Panc1 (cell line): Measurements from ENCODE around the gene HSD3B2. TPM values are rescaled to one million over a fixed set of nuclear protein-coding genes. Genes with fewer than 3 reads are reported as not detected.

Experiments
- ATAC-seq: fragments of 200-7000 bp; cut with Tn5 transposase; 2 replicates; pipeline ENCODE4 v1.9.1; 2020; ENCODE audit warnings: mild to moderate bottlenecking, moderate library complexity
- BruUV-seq: library from RNA; stranded (reverse); fragments of 400-500 nt; replicated peaks from 2 replicates; lab custom pipeline; 2021; lab: Mats Ljungman, UMichigan
- CTCF ChIA-PET: fragments of 300-600 bp; sonication (Branson Sonifier 250); formaldehyde crosslinking; loops from one replicate; lab custom pipeline; 2022; ENCODE audit warnings: antibody characterized with exemption; lab: Charles Lee
- POLR2A ChIA-PET: fragments of 300-600 bp; sonication (Branson Sonifier 250); formaldehyde crosslinking; loops from one replicate; lab custom pipeline; 2022; ENCODE audit warnings: antibody characterized with exemption; lab: Charles Lee
- DNase-seq: peaks from one replicate; pipeline ENCODE4 v3.0.0-alpha.2; 2010; ENCODE audit warnings: low read depth, low spot score
- H3K27ac ChIP-seq: 2 replicates; pipeline ENCODE4 v1.5.1; 2011; ENCODE audit warnings: mild to moderate bottlenecking, low read length, inconsistent platforms
- H3K27me3 ChIP-seq: fragments of 200-500 bp; sonication (Bioruptor generic); 2 replicates; pipeline ENCODE4 v1.6.0; 2014; ENCODE audit warnings: low read length, inconsistent platforms; ENCODE audit not compliant: control insufficient read depth, insufficient read depth
- H3K36me3 ChIP-seq: fragments of 200-500 bp; sonication (Bioruptor generic); 2 replicates; pipeline ENCODE4 v1.5.1; 2014; ENCODE audit warnings: inconsistent platforms, mild to moderate bottlenecking, low read length, moderate library complexity; ENCODE audit not compliant: control insufficient read depth, insufficient read depth
- H3K4me1 ChIP-seq: 2 replicates; pipeline ENCODE4 v1.5.1; 2011; ENCODE audit warnings: inconsistent platforms, mild to moderate bottlenecking, low read length, moderate library complexity; ENCODE audit not compliant: control insufficient read depth, insufficient read depth
- H3K4me3 ChIP-seq, 2 experiments: 2 replicates each; pipeline ENCODE4 v1.5.1; 2011 to 2012; ENCODE audit warnings: low read depth in 2 of 2, low read length in 2 of 2, mild to moderate bottlenecking in 2 of 2, inconsistent platforms in 1 of 2, moderate library complexity in 1 of 2
- H3K9me3 ChIP-seq: fragments of 200-500 bp; sonication (Bioruptor generic); 2 replicates; pipeline ENCODE4 v1.5.1; 2014; ENCODE audit warnings: low read depth, mild to moderate bottlenecking, inconsistent platforms, low read length, moderate library complexity; ENCODE audit not compliant: control insufficient read depth, insufficient read depth
- CTCF ChIP-seq: fragments of 450-650 bp; IDR thresholded peaks from 2 replicates; pipeline ENCODE4 v1.5.1; 2017; ENCODE audit warnings: mild to moderate bottlenecking
- POLR2AphosphoS5 ChIP-seq: IDR thresholded peaks from 2 replicates; pipeline ENCODE4 v1.6.1; 2012; ENCODE audit warnings: mild to moderate bottlenecking, low read depth, low read length, moderate library complexity
- REST ChIP-seq, 2 experiments: IDR thresholded peaks; 2 replicates each; pipeline ENCODE4 v1.6.1; 2011 to 2012; ENCODE audit warnings: low read depth in 2 of 2, control low read depth in 1 of 2, low read length in 1 of 2, mild to moderate bottlenecking in 1 of 2, moderate library complexity in 1 of 2; ENCODE audit not compliant: insufficient read depth in 1 of 2
- SIN3A ChIP-seq: IDR thresholded peaks from 2 replicates; pipeline ENCODE4 v1.6.1; 2012; ENCODE audit warnings: low read depth, mild to moderate bottlenecking, low read length, moderate library complexity, borderline replicate concordance; ENCODE audit not compliant: insufficient read depth
- TCF7L2 ChIP-seq: IDR thresholded peaks from 2 replicates; pipeline ENCODE4 v1.6.1; 2011; ENCODE audit warnings: mild to moderate bottlenecking, low read depth, low read length, inconsistent platforms
- in situ Hi-C: cut with HindIII; loops from 2 replicates; pipeline ENCODE4 v1.10.0; 2016; ENCODE audit warnings: low sequenced_read_pairs, low pct_unique_long_range_greater_than_20kb
- intact Hi-C: fragments of 100-400 bp; cut with micrococcal nuclease; formaldehyde crosslinking; loops from one replicate; pipeline ENCODE4 v1.10.0; 2022; ENCODE audit not compliant: unreplicated experiment
- total RNA-seq: library from RNA; stranded (reverse); gene quantifications from one replicate; pipeline ENCODE4 v1.2.1, GENCODE V29; 2021; ENCODE audit not compliant: unreplicated experiment

The HSD3B2 gene
- total RNA-seq, 1 experiment from 2014 or later, result 1.2 TPM

GRCh38 chr1:119380304-119380703 lies 34.6 kb upstream of the HSD3B2 start:
- intact Hi-C loops, result no loop called here
- Histone ChIP-seq H3K9me3 (no peaks in the 10 kb centered on the region), H3K4me1 (no peaks in the 10 kb centered on the region), H3K36me3 (no peaks in the 10 kb centered on the region), H3K4me3 (no peak overlapping the region), H3K27ac (no peak overlapping the region), H3K27me3 (no peaks in the 10 kb centered on the region)
- no peak for ATAC-seq
- ChIA-PET POLR2A (interaction anchor here (0.6 kb wide), 1 partner anchor 8 kb away, joined by 3 read pairs; no protein-coding TSS in a partner anchor), CTCF (no interaction called here)
- in situ Hi-C loops, result no loop called here
- DNase-seq, result no peak
- no TSS peak for BruUV-seq
- no peak for TF ChIP-seq CTCF
- no peak for TF ChIP-seq SIN3A
- TF ChIP-seq REST (IDR thresholded peaks at IDR 0.05; ENCODE audit: insufficient read depth in 1 of 2, low read depth in 2 of 2, low read length in 1 of 2), result no peak
- TF ChIP-seq TCF7L2, result no peak
- no peak for TF ChIP-seq POLR2AphosphoS5

- DNase-seq (no peak), ATAC-seq (no peak)
- ChIA-PET CTCF (no interaction called here), POLR2A (no interaction called here)
- no peak overlapping the region for H3K4me3 ChIP-seq
- H3K27ac ChIP-seq, result no peak overlapping the region
- H3K36me3 ChIP-seq, result no peaks in the 10 kb centered on the region
- in situ Hi-C loops, result no loop called here
- H3K27me3 ChIP-seq, result no peaks in the 10 kb centered on the region
- BruUV-seq, result no TSS peak
- TF ChIP-seq CTCF, result no peak
- TF ChIP-seq REST (IDR thresholded peaks at IDR 0.05; ENCODE audit: insufficient read depth in 1 of 2, low read depth in 2 of 2, low read length in 1 of 2), result no peak
- no peak for TF ChIP-seq TCF7L2
- intact Hi-C loops, result no loop called here
- no peaks in the 10 kb centered on the region for H3K9me3 ChIP-seq
- H3K4me1 ChIP-seq, result no peaks in the 10 kb centered on the region
These were observed 33.8 kb upstream of the HSD3B2 start for GRCh38 chr1:119380983-119381662.
